K562 (cell line): ENCODE measurements around the gene REEP6. TPM values are rescaled to one million over a fixed set of nuclear protein-coding genes. Genes with fewer than 3 reads are reported as not detected.

Experiments used
- ATAC-seq: fragments of 200-7000 bp; cut with Tn5 transposase; 3 replicates; pipeline ENCODE4 v1.9.1; 2020; ENCODE audit warnings: moderate library complexity
- BruUV-seq: library from RNA; stranded (reverse); fragments of 400-500 nt; replicated peaks from 2 replicates; lab custom pipeline; 2021; lab: Mats Ljungman, UMichigan
- CTCF ChIA-PET: fragments of 300-600 bp; formaldehyde crosslinking; extraction: SDS; loops from one replicate; lab custom pipeline; 2021; ENCODE audit warnings: low intra/inter-chr PET ratio; lab: Yijun Ruan, JAX
- POLR2A ChIA-PET: fragments of 300-600, 350-650 bp; sonication (Branson Sonifier 250); formaldehyde crosslinking; extraction: SDS; loops from one replicate; lab custom pipeline; 2021; ENCODE audit warnings: antibody characterized with exemption, inconsistent platforms; lab: Yijun Ruan, JAX
- DNase-seq, 4 experiments: peaks; one replicate each; pipeline versions ENCODE4 v3.0.0 to v3.0.0-alpha.2; 2011 to 2018; ENCODE audit warnings: low spot score in 3 of 4, mixed read lengths in 3 of 4; ENCODE audit errors: extremely low read depth in 1 of 4
- FAIRE-seq: peaks from 2 replicates; lab custom pipeline; 2011; peaks lifted over from hg19 to GRCh38; lab: Jason Lieb, UNC
- H2AFZ ChIP-seq: 2 replicates; pipeline ENCODE4 v1.6.0; 2011; ENCODE audit warnings: low read depth, low read length, control low read depth, inconsistent platforms
- H3K27ac ChIP-seq: fragments of 200-600 bp; 3 replicates; pipeline ENCODE4 v1.8.0; 2011; ENCODE audit warnings: low read depth, mild to moderate bottlenecking, control low read depth, inconsistent platforms, low read length, moderate library complexity, mixed read lengths; ENCODE audit errors: extremely low read depth
- H3K27me3 ChIP-seq, 2 experiments: fragments of 300-600 bp in 1 of 2; 2 replicates in 1 of 2; 3 replicates in 1 of 2; pipeline versions ENCODE4 v1.6.0 to v1.8.0; 2011; ENCODE audit warnings: inconsistent platforms in 2 of 2, low read length in 2 of 2, mild to moderate bottlenecking in 1 of 2, mixed read lengths in 1 of 2, moderate library complexity in 1 of 2; ENCODE audit not compliant: control insufficient read depth in 2 of 2, insufficient read depth in 2 of 2
- H3K36me3 ChIP-seq: fragments of 300-600 bp; 3 replicates; pipeline ENCODE4 v1.8.0; 2011; ENCODE audit warnings: mild to moderate bottlenecking, low read length, inconsistent platforms; ENCODE audit not compliant: control insufficient read depth, insufficient read depth
- H3K4me1 ChIP-seq, 2 experiments: fragments of 200-600 bp in 1 of 2; replicated peaks in 1 of 2; 2 replicates in 1 of 2; 3 replicates in 1 of 2; pipeline versions ENCODE4 v1.5.1 to v1.8.0; 2011; ENCODE audit warnings: inconsistent platforms in 2 of 2, low read length in 2 of 2, mild to moderate bottlenecking in 1 of 2, mixed read lengths in 1 of 2, moderate library complexity in 1 of 2; ENCODE audit not compliant: control insufficient read depth in 2 of 2, insufficient read depth in 2 of 2
- H3K4me2 ChIP-seq: 2 replicates; pipeline ENCODE4 v1.6.1; 2011; ENCODE audit warnings: low read length, control low read depth, inconsistent platforms, mixed read lengths; ENCODE audit not compliant: insufficient read depth
- H3K4me3 ChIP-seq: fragments of 200-600 bp; sonication (generic), shearing (Covaris generic); 2 replicates; pipeline ENCODE4 v1.5.1; 2016; ENCODE audit warnings: control low read depth, inconsistent platforms
- H3K79me2 ChIP-seq: fragments of 200-600 bp; 3 replicates; pipeline ENCODE4 v1.8.0; 2011; ENCODE audit warnings: low read length, inconsistent platforms; ENCODE audit not compliant: control insufficient read depth, insufficient read depth
- H3K9ac ChIP-seq, 2 experiments: 2 replicates each; pipeline versions ENCODE4 v1.6.0 to v1.6.1; 2011; ENCODE audit warnings: low read depth in 2 of 2, low read length in 2 of 2, control low read depth in 1 of 2, inconsistent platforms in 1 of 2, mild to moderate bottlenecking in 1 of 2, mixed read lengths in 1 of 2; ENCODE audit not compliant: insufficient read depth in 1 of 2
- H3K9me1 ChIP-seq: one replicate; pipeline ENCODE4 v1.6.0; 2011; ENCODE audit warnings: inconsistent platforms, mild to moderate bottlenecking, low read length, moderate library complexity; ENCODE audit not compliant: control insufficient read depth, insufficient read depth
- H3K9me3 ChIP-seq: replicated peaks from 2 replicates; pipeline ENCODE4 v1.5.1; 2011; ENCODE audit warnings: low read depth, low read length, inconsistent platforms; ENCODE audit not compliant: control insufficient read depth, insufficient read depth
- H4K20me1 ChIP-seq: replicated peaks from 2 replicates; pipeline ENCODE4 v1.6.1; 2011; ENCODE audit warnings: low read length, inconsistent platforms, mixed read lengths; ENCODE audit not compliant: control insufficient read depth, insufficient read depth
- CC2D1A ChIP-seq: fragments of 450-650 bp; IDR thresholded peaks from 2 replicates; pipeline ENCODE4 v1.6.1; 2017; ENCODE audit warnings: mild to moderate bottlenecking
- CHAMP1 ChIP-seq: fragments of 450-650 bp; IDR thresholded peaks from 2 replicates; pipeline ENCODE4 v1.6.1; 2016; ENCODE audit warnings: mild to moderate bottlenecking
- FOSL1 ChIP-seq: fragments of 200-800 bp; sonication (Bioruptor generic); conservative IDR thresholded peaks from 2 replicates; pipeline ENCODE4 v1.6.1; 2016; ENCODE audit warnings: missing genetic modification characterization, missing compliant biosample characterization
- KLF10 ChIP-seq: fragments of 250-450 bp; sonication (Bioruptor Pico); IDR thresholded peaks from 2 replicates; pipeline ENCODE4 v1.6.1; 2021; ENCODE audit warnings: matching md5 sums
- SMARCA4 ChIP-seq: fragments of 450-650 bp; IDR thresholded peaks from 2 replicates; pipeline ENCODE4 v1.6.1; 2016
- SNAPC5 ChIP-seq: fragments of 250-450 bp; sonication (Bioruptor Pico); IDR thresholded peaks from 2 replicates; pipeline ENCODE4 v1.8.0; 2021; ENCODE audit warnings: moderate library complexity, mild to moderate bottlenecking, inconsistent platforms
- TRIM28 ChIP-seq: fragments of 450-650 bp; IDR thresholded peaks from 2 replicates; pipeline ENCODE4 v1.6.1; 2017
- U2AF2 ChIP-seq: fragments of 200-400 bp; formaldehyde crosslinking; optimal IDR thresholded peaks from 2 replicates; pipeline ENCODE3; 2017; ENCODE audit warnings: low read depth, mild to moderate bottlenecking, low read length
- ZBTB40 ChIP-seq, 2 experiments: fragments of 450-650 bp in 1 of 2; sonication (generic) in 1 of 2; formaldehyde crosslinking in 1 of 2; IDR thresholded peaks; 2 replicates each; pipeline versions ENCODE4 v1.7.1 to v1.9.0; 2016 to 2022; ENCODE audit warnings: inconsistent platforms in 1 of 2, mild to moderate bottlenecking in 1 of 2, missing genetic modification reagents in 1 of 2
- WGBS: fragments of 100-300 bp; shearing (Covaris generic); methylation state at CpG from one replicate; pipeline ENCODE4 v1.1.6; 2016; ENCODE audit warnings: low coverage, mixed read lengths; ENCODE audit not compliant: insufficient coverage; ENCODE audit errors: missing lambda C conversion rate; 5-methylcytosine and 5-hydroxymethylcytosine counted together
- in situ Hi-C: fragments of 300-500 bp; cut with MboI; formaldehyde crosslinking; loops from 4 replicates; pipeline ENCODE4 v1.15.0; 2018; ENCODE audit warnings: inconsistent platforms, mixed read lengths
- intact Hi-C: fragments of 100-400 bp; cut with micrococcal nuclease; formaldehyde crosslinking; loops from 2 replicates; pipeline ENCODE4 v1.14.2; 2022
- polyA plus RNA-seq, 8 experiments: library from polyadenylated mRNA; depleted of rRNA in 4 of 8; stranded (reverse) in 5 of 8; unstranded in 3 of 8; fragments of >200 nt; fragmentation: Nextera tagmentation in 2 of 8; fragmentation: Illumina TruSeq in 1 of 8; extraction: Ambion mirVana in 2 of 8; extraction: Trizol in 1 of 8; gene quantifications; 2 replicates each; pipeline versions ENCODE4 v1.2.1 to v1.2.3, GENCODE V29; 2011 to 2014; ENCODE audit warnings: inconsistent platforms in 1 of 8, missing spikeins in 1 of 8
- total RNA-seq, 7 experiments: library from RNA; depleted of rRNA in 6 of 7; stranded (reverse); fragments of >200 nt in 6 of 7; fragmentation: Illumina TruSeq in 2 of 7; extraction: Trizol in 2 of 7; gene quantifications; 2 replicates each; pipeline versions ENCODE4 v1.2.1 to v1.2.3, GENCODE V29; 2011 to 2021; ENCODE audit warnings: low replicate concordance in 1 of 7

Gene REEP6
- total and polyA plus RNA-seq, 9 of the 15 experiments (the other 6 are each of a cell fraction or from before 2014, with no cell fraction given), result 1.2 to 64.2 (median 12.7) TPM

GRCh38 chr19:1455336-1456120, 35.5 kb upstream of the REEP6 start:
- no peak overlapping the region for H3K27ac ChIP-seq
- no peaks in the 10 kb centered on the region for H3K79me2 ChIP-seq
- peaks cover 6% of the 10 kb centered on the region; the same call in 1 of the 3 replicates for H3K36me3 ChIP-seq
- FAIRE-seq (peak; percentile 99), DNase-seq (peak; percentile 92 to 98 (median 97)), ATAC-seq (peak; percentile 92)
- no peaks in the 10 kb centered on the region for H3K9me3 ChIP-seq
- ChIA-PET CTCF (no interaction called here), POLR2A (interaction anchor here (0.6 to 3.1 kb wide), 13 partner anchors 9 to 327 kb away, joined by 3 to 10 read pairs (median 6); no protein-coding TSS in a partner anchor)
- peak overlapping the region in 1 of 2 experiments; percentile 82; a peak in 2 of 4 replicates for H3K9ac ChIP-seq
- WGBS, result 3% methylated on average over 23 of the region's 42 CpGs
- H3K4me2 ChIP-seq, result peak overlapping the region; percentile 84
- intact Hi-C loops (loop anchor here (5.0 kb wide), 1 partner anchor 57 kb away; the partner anchor contains the start of gene ADAMTSL5), in situ Hi-C loops (loop anchor here (5.0 kb wide), 1 partner anchor 52 kb away; no protein-coding TSS in a partner anchor)
- peaks cover 7% of the 10 kb centered on the region for H3K9me1 ChIP-seq
- peaks cover 26% of the 10 kb centered on the region for H4K20me1 ChIP-seq
- H3K4me3 ChIP-seq, result peak overlapping the region; percentile 39
- BruUV-seq, result no TSS peak
- peaks cover 0 to 9% of the 10 kb centered on the region in 2 experiments; a peak in 1 of 5 replicates for H3K27me3 ChIP-seq
- peak overlapping the region; percentile 92 for H2AFZ ChIP-seq
- peaks cover 5 to 73% of the 10 kb centered on the region in 2 experiments; a peak in 4 of 5 replicates for H3K4me1 ChIP-seq
- TF ChIP-seq KLF10 (CRISPR knock-in tag) (no peak), TRIM28 (no peak), CC2D1A (no peak), CHAMP1 (no peak), U2AF2 (no peak), SMARCA4 (no peak), ZBTB40 (IDR thresholded peaks at IDR 0.05) (no peak), ZBTB40 (CRISPR knock-in tag; IDR thresholded peaks at IDR 0.05) (no peak), FOSL1 (tag) (no peak), SNAPC5 (CRISPR knock-in tag) (no peak)
